AG08395 (cell line): ENCODE results near the gene FRRS1.

ENCODE experiments used
- DNase-seq: peaks from one replicate; pipeline ENCODE4 v3.0.0; 2012; ENCODE audit warnings: mixed read lengths, low spot score

Gene FRRS1

DNA sequence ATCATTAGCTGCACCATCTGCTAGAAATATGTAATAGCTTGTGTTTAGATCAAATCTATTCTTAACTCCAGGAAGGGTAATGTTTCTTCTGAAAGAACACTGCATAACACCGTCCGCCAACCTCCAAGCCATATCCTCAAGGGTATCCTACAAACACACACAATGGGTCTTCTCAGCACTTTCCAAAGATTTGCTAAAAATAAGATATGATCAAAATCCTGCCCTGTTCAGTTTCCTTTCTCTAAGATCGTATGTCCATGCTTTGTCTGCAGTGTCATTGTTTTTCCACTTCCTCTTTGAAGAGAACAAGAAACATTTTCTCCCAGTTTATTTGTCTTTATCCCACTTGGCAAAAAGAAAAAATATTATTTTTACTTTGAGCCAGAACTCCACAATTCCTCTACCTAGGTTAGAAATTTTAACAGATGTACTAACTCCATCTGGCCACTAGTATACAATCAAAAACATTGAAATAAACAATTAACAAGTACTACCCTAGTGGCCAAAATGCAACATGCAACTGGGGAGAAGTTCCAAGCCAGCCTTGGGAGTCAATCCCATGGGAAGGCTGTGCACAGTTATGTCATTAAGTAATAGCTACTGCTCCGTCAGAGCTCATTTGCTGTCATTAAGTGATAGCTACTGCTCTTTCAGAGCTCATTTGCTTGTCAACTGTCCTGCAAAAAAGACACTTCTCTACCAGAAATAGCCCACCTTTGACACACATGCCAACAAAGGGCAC lies 37.8 kb downstream of the FRRS1 start:
- DNase-seq, result peak; percentile 15

DNA sequence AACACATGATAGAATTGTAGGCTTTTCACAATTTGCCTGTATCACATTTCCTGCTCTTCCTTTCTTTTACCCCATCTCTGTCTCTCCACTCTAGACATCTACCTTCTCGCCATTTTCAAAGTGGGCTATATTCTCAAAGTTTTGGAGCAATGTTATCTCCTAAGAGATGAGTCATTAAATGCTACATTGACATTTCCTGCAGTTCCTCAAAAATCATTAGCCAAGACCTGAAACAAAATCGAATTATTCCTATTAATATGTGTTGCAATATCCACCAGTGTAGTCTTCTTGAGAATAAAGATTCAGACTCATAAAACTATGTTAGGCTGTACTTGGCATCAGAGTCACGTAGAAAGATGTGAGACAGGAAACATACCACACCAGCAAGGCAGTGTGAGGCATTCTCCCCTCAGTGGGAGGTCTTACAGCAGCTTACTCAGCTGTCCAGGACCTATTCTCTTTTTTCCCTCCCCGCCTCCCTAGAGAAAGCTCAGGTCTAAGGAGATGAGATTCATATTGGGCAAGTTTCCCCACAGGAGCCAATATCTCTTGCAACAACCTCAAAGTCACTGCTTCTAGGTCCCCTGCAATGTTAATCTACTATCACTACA lies 38.8 kb downstream of the FRRS1 start:
- DNase-seq, result no peak

DNA sequence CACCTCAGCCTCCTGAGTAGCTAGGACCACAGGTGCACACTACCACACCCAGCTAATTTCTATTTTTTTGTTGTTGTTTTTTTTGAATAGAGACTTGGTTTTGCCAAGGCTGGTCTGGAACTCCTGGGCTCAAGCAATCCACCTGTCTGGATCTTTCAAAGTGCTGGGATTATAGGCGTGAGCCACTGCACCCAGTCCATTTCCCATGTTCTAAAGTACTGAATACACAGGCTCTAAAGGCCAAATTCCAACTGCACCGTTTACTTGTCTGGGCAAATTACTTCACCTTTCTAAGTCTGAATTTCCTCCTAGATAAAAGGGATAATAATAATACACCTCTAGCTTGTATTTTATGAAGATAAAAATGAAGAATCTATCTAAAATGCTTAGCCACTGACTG lies 39.6 kb downstream of the FRRS1 start:
- no peak for DNase-seq

DNA sequence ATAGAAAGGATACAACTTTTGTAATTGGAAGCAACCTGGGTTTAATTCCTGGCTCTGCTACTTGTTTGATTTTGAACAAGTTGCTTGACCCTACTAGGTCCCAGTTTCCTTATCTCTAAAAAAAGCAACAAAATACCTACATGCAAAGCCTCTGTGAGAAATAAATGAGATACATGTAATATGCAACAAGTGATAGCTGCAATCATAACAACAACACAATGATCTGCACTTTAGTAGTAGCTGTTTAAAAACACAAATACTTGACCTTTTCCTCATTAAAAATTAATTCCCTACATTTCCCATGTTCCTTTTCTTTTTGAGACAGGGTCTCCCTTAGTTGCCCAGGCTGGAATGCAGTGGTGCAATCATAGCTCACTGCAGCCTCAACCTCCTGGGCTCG lies 40.0 kb downstream of the FRRS1 start:
- no peak for DNase-seq

DNA sequence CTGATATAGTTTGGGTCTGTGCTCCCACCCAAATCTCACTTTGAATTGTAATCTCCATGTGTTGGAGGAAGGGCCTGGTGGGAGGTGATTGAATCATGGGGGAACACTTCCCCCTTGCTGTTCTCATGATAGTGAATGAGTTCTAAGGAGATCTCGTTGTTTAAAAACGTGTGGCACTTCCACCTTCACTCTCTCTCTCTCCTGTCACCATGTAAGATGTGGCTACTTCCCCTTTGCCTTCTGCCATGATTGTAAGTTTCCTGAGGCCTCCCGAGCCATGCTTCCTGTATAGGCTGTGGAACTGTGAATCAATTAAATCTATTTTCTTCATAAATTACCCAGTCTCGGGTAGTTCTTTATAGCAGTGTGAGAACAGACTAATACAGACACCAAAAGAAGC lies 40.4 kb downstream of the FRRS1 start:
- DNase-seq, result no peak

DNA sequence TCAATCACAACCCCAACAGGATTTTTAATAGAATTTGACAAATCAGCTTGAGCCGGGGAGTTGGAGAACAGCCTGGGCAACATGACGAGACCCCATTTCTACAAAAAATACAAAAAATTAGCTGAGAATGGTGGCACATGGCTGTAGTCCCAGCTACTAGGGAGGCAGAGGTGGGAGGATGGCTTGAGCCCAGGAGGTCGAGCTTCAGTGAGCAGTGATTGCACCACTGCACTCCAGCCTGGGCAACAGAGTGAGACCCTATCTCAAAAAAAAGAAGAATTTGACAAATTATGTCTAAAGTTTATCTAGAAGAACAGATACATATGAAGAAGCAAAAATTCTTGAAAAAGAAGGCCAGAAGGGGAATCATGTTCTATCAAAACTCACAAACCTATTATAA lies 43.2 kb downstream of the FRRS1 start:
- no peak for DNase-seq

DNA sequence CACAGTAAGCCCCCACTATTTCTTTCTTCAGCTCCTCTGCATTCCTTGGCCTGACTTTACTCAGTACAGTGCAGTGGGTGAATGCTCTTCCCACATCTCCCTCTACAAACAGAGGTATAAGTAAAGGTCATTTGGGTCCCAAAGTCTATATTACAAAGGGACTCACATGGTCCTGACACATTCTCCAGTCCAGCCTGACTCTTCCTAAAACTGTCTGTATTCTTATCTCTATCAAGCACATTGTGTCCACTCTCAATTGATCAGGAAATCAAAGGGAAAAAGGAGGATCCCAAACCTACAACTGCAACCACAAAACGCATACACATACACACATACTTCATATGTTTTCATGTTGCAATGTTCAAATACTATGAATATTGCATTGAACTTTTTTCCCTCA lies 49.4 kb downstream of the FRRS1 start:
- DNase-seq, result no peak

DNA sequence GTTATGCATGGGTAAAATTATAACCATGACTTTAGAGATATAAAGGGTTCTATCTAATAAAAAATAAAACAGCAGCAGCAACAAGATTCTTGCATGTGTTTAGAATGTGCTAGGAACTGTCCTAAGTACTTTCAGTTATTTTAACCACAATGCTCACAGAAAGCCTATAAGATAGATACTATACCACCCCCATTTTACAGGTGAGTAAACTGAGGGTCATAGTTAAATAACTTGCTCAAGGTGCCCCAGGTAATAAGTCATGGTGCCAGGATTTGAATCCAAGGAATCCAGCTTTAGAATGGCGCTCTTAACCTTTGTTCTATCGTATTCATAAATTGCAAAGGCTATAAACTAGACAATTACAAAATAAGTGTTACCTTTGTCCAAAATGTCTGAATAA lies 53.4 kb downstream of the FRRS1 start:
- no peak for DNase-seq

DNA sequence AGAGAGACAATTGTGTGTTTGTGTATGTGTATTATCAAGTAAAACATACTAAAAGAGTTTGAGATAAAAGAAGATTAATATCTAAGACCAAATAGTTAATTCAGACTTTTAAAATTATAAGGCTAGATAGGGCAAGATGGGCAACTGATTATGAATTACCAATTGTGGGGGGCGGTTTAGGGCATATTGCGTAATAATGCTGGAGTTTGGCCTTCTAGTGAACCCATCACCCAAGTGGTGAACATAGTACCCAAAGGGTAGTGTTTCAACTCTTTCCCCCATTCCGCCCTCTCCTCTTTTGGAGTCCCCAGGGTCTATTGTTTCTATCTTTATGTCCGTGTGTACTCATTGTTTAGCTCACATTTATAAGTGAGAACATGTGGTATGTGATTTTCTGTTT lies 55.4 kb downstream of the FRRS1 start:
- DNase-seq, result no peak

DNA sequence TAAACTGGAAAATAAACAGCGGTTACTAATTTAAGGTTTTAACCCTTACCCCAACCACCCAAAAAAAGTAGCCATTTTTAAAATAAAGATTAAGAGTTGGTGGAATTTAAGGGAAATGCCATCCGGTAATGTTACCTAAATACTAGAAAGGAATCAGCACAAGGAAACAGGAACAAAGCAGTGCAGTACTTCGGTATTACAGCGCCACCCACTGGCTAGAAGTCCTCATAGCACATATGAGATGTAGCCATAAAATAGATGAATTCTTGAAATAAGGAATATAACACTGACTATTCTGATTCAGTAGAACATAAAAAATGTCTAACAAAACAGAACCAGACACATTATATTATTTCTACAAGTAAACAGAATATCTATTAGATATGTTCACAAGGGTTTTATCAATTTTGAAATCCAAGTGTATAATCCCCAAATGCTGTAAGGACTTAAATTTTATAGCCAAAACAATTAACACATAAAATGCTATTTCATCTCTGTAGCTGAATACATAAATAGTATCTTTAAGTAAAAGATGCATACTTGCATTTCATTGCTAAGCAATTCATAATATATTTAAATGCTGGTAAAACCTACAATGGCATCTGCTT lies 58.8 kb downstream of the FRRS1 start:
- DNase-seq, result peak; percentile 58

DNA sequence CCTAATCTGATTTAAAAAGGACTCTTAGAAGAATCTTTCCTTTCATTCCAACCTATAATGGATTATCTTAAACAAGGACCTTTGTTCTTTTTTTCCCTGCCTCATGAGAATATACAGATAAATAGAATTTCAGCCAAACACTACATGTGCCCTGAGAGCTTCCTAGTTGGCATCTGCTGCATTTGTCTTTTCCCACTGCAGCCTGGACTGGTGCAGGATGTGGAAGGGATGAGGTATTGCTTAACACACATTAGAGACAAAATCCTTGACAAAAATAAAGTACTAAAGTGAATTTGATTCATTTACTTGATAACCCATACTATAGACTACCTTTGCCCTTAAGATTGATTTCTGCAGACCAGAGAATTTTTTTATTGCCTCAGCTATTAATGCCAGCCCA lies 61.0 kb downstream of the FRRS1 start:
- DNase-seq, result no peak

DNA sequence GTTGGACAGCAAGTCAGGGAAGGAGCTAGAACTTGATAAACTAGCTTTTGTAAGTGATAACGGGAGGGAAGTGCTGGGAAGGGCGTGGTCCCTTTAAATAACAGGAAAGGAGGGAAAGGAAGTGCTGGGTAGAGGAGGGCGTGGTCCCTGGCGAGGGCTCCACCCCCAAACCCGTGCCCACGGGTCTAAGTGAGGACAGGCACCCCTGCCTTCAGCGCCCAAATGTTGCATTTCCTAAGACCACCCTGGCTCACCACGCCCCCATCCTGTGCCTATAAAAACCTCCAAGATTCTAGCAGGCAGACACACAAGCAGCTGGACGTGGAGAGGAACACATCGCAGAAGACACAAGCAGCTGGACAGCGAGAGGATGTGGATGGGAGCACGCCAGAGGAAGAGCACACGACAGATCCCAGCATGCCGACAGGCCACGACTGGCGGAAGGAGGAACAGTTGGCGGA lies 62.0 kb downstream of the FRRS1 start:
- DNase-seq, result no peak

DNA sequence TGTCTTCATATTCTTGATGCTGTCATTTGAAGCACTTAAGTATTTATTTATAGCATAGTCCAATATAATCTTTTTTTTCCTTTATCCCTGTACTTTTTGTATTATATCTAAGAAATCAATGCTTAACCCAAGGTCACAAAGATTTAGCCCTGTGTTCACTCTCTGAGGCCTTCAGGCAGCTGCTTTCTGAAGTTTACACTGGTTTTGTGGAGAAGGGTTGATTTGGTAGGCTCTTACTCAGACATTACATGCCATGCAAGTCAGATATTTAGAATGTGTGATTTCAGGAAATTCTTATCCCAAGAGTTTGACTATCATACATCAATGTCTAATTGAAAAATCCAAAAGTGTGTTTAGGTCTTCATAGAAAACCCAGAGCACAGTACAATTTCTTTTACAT lies 64.2 kb downstream of the FRRS1 start:
- no peak for DNase-seq

DNA sequence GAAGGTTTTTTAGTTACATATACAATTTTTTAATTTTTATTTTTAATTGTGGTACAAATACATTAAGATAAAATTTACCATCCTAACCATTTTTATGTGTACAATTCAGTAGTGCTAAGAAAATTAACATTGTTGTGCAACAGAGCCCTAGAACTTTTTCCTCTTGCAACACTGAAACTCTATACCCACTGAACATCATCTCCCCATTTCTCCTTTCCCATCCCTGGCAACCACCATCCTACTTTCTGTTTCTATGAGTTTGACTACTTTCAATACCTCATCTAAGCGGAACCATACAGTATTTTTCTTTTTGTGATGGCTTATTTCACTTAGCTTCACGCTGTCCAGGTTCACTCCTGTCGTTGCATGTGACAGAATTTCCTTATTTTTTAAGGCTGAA lies 66.4 kb downstream of the FRRS1 start:
- DNase-seq, result no peak

DNA sequence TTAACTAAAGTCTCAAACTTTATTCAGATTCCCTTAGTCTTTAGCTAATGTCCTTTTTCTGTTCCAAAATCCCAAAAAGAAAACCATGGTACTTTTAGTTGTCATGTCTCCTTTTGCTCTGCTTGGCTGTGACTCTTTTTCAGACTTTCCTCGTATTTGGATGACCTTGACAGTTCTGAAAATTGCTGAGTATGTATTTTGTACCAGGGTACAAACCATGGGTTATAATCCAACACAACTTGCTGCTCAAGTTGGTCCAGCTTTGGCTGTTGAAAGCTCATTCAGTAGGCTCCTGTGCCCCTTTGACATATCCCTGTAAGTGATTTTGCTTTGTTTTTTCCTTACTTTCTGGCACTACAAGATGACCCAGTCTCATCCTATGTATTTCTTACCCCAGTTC lies 68.9 kb downstream of the FRRS1 start:
- DNase-seq, result no peak

DNA sequence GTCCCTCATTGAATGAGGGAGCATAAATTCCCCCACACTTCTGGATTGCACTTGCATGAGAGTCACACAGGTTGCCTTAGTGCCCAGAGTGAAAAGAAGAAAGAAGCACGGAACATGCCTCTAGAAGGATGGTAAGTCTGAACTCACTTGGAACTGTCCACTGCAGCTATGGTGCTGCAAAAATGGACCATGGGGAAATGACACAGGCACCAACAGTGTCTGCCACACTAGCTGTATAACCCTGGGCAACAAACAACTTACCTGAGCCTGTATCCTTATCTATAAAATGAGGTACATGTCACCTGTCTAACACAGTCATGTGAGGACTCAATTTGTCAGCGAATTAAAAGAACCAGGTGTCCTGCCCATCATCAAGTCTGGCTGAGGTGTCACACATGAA lies 69.8 kb downstream of the FRRS1 start:
- no peak for DNase-seq

DNA sequence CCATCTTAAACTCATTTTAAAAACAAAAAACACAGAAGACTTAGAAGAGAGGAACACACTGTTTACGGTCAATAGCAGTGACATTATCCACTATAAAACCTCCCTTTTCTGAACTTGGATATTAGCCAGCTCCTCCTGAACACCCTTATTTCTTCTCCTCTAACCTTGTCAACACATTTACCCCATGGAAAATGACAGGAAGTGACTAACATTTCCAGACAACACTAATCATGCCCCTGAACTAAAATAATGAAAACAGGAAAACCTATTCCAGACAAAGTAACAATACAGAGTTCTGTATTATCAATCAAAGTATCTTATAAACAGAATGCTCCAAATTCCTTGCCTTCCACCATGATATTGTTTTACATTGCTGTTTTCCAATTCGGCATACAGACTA lies 75.3 kb downstream of the FRRS1 start:
- DNase-seq, result no peak

DNA sequence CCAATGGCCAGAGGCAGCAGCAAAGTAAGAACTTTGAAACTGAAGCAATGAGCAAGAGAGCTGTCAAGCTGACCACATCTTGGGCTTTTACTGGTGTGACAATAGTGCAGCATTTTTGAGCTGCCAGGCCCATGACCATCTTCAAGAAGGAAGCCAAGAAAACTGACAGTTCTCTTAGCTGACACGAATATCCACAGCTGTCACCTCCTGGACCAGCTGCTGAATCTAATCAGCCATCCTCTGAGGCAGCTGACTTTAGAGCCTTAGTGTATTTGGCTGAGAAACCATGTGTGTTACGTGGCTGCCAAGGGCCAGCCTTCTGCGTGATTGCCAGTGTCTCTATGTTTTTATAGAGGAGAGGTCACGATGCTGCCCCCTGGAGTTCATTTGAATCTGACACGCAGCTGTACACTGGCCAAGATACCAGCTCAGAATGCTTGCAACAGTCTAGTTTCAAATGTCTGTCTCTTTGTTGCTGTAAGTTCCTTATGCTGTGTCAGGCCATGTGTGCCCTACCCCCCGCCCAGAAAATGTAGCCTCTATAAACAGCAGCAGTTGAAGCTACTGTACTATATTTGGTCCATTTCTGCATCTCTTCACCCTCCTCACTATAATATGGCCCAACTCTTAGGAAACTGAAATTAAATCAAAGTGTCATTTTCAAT lies 80.8 kb downstream of the FRRS1 start:
- peak; percentile 86 for DNase-seq

DNA sequence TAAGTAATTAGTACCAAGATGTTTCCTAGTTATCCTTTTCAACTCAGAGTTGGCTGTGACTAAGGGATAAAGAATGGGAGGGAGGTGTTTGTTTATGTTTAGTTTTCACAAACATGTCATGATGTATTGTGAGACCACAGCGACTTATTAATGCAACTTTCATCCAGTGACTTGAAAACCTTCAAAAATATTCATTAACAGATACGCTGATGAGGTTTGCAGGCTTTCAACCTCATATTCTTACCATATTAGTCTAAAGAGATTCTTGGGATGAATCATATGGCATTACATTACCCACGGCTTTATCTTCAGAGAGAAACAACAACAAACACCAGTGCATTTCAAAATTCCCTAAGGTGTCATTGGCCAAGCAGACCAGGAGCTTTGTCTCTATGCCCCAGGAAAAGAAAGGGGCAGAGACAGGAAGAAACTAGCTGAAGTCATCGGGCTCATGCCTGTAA lies 84.1 kb downstream of the FRRS1 start:
- DNase-seq, result peak; percentile 70

DNA sequence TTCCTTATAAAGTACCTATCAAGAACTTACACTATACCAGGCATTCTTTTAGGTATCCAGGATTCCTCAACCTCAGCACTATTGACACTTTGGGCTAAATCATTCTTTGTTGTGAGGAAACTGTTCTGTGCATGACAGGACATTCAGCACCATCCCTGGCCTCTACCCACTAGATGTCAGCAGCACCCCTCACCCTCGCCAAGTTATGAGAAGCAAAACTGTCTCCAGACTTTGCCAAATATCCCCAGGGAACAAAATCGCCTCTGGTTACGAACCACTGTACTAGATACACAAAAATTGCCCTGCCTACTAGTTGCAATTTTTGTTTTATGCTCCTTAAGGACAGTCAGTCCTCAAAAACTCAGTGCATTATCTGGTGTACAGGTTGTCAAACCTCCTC lies 84.9 kb downstream of the FRRS1 start:
- no peak for DNase-seq

DNA sequence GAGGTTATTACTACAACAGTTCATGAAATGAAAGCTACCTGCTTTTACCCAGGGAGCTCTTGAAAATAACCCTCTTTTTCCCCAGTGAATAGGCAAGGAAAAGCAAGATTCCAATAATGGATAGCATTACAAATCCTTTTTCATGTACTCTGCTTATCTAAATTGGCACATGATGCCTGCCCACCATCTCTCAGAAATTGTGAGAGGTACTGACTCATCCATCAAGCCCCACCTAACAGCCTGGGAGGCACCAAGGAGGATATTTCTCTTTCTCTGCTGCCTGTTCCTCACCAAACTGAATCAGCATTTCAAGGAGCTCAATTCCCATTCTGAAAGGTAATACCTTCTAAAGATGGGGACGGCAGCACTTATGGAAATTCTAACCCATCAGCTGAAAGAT lies 86.2 kb downstream of the FRRS1 start:
- no peak for DNase-seq

DNA sequence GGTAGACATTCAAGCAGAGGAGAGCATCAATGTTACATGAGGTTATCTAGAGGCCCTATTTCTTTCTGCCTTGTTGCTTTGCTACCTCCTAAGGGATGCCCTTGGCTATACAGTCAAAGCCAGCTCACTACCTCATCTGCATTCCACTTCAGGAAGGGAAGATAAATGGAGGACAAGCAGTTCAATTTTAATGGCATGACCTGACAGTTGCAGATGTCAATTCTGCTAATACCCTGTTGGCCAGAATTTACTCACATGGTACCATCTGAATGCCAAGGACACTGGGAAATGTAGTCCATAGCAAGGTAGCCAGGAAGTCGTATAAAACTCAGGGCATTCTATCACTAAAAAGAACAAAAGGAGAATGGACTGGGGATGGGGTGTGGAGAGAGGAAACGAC lies 89.0 kb downstream of the FRRS1 start:
- no peak for DNase-seq

DNA sequence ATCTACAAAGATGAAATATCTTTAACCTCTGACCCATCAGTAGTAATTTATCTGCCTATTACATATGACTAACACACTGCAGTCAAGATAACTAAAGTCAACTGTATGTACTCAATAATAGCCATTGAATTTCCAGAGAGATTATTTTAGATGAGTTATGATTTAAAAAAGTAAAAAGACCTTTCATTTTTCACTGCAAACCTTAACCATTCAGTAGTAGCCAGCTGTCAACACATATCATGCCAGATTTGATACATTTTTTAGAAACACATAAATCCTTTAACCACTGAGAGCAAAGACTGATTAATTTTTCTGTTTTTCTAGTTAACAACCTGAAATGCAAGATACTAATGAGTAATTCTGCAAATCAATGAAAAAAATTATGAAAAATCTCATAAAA lies 89.6 kb downstream of the FRRS1 start:
- DNase-seq, result no peak
